Caki2 (cell line): ENCODE data around the gene KRT38. TPM values are rescaled to one million over a fixed set of nuclear protein-coding genes. Genes with fewer than 3 reads are reported as not detected.

Experiments
- DNase-seq: peaks from one replicate; pipeline ENCODE4 v3.0.0-alpha.2; 2015; ENCODE audit warnings: low read depth
- in situ Hi-C: cut with HindIII; loops from 2 replicates; pipeline ENCODE4 v1.10.0; 2016; ENCODE audit warnings: low sequenced_read_pairs, low pct_unique_long_range_greater_than_20kb, mixed read lengths
- total RNA-seq: library from RNA; depleted of rRNA; stranded (reverse); fragments of >200 nt; shearing (Covaris generic); gene quantifications from 2 replicates; pipeline ENCODE4 v1.2.3, GENCODE V29; 2014; ENCODE audit warnings: low replicate concordance; rRNA removed

KRT38 gene
- total RNA-seq = not detected in 2 replicates

DNA sequence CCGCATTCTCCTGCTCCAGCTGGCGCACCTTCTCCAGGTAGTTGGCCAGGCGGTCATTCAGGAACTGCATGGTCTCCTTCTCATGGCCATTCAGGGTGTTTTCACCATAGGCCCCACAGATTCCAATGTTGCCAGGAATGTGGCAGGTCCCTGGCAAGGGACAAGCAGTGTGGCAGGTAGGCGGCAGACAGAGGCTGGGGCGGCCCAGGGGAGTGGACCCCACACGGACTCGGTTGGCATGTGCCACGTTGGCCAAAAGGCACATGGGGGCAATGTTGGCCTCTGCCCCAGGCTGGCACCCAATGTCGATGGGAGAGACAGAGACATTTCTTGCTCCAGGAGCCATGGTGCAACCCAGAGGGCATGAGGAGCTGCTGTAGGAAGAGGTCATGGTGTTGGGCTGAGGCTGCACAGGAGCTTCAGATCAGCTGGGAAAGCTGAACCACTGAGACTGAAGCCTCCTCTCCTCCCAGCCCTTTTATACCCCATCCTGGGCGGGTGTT is at the start of gene KRT38:
Gene KRT38, minus strand, starts transcription at position 453 of the 503 bp plus-strand sequence. Its CDS starts 62 bp downstream, at position 391.
- in situ Hi-C loops = no loop called here
- no peak for DNase-seq

- in situ Hi-C loops = no loop called here
- no peak for DNase-seq
Observed at GRCh38 chr17:41489531-41489930, 48.7 kb upstream of the KRT38 start, which contains the start of gene KRT36. KRT36 (minus strand) TSS chr17:41489910; CDS start chr17:41489864, 46 bp downstream.

DNA sequence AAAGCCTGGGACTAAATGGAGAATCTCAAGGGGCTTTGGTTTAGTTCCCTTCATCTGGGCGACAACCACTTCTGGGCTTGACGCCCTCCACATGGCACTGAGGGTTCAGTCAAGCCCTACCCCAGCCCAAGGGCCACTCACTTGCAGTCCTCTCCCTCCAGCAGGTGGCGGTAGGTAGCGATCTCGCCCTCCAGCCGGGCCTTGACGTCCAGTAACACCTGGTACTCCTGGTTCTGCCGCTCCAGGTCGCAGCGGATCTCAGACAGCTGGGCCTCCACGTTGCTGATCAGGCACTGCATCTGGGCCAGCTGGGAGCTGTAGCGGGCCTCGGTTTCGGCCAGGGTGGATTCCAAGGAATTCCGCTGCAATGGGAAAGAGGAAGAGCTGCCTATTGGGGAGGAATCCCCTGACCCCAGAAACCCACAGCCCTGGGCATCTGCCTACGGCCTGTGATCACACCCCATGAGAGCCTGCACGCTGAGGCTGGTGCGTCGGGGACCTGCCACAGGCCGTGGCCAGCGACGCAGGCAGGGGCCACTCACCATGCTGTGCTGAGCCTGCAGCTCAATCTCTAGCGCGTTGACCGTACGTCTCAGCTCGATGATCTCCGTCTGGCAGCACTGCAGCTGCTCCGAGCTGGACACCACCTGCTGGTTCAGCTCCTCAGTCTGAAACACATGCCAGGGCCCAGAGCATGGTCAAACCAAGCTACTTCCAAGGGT is 46.2 kb upstream of the KRT38 start:
- in situ Hi-C loops = no loop called here
- DNase-seq = no peak

DNA sequence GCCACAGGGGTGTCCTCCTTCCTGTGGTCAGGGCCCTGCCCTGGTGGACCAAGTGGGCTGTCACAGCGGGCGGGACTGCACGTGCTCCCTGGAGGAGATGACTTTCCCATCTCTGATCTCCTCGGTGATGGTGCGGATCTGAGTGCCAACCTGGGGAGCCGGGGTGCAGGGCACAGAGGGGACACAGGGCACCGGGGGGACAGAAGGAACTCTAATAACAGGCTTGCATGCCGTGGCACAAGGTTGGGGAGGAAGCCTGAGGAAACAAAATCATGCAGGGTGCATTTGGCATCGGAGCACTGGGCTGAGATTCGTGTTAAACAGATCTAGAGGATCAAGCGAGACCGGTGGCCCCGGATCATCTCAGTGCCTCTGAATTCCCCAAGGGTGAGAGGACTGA is 45.5 kb upstream of the KRT38 start:
- DNase-seq = no peak
- in situ Hi-C loops = no loop called here

DNA sequence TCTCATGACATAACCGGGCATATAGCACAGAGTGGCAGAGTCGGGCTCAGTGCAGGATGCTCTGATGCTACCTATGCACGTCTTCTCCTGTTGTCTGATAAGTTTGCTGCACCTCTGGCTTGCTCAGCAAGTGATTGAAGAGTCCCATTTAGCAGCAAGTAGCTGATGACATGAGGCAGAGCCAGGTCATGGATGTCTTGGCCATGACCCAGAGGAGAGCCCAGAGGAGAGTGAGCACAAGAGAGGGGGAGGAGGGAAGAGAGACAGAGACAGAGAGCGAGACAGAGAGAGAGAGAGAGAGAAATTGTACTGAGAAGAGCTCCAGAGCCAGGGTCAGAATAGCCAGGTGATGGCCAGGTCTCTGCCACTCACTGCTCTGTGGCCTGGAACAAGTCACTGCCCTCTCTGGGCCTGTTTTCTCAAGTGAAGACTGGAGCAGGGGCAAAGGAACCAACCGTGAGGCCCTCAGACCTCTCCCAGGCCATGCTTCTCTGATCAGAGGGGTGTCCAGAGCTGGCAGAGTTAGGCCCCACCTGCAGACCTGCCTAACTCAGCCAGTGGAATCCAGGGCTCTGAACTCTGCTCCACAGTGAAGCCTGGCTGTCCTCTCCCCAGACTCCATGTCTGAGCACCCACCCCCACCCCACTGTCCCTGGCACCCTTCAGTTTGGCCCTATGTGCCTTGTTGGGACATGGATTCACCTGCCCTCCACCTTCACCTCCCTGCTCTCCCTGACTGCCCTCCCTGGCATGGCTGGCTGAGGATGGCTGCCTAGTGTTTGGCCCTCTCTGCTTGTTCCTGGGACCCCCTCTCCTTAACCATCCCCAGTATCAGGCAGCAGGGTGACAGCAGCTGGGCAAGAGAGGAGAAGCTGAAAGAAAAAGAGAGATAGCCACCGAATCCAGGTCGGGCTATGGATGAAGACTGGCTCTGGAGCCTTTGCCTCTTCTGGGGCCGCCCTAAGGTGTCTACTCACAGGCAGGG is 44.4 kb upstream of the KRT38 start:
- in situ Hi-C loops = no loop called here
- DNase-seq = no peak

DNA sequence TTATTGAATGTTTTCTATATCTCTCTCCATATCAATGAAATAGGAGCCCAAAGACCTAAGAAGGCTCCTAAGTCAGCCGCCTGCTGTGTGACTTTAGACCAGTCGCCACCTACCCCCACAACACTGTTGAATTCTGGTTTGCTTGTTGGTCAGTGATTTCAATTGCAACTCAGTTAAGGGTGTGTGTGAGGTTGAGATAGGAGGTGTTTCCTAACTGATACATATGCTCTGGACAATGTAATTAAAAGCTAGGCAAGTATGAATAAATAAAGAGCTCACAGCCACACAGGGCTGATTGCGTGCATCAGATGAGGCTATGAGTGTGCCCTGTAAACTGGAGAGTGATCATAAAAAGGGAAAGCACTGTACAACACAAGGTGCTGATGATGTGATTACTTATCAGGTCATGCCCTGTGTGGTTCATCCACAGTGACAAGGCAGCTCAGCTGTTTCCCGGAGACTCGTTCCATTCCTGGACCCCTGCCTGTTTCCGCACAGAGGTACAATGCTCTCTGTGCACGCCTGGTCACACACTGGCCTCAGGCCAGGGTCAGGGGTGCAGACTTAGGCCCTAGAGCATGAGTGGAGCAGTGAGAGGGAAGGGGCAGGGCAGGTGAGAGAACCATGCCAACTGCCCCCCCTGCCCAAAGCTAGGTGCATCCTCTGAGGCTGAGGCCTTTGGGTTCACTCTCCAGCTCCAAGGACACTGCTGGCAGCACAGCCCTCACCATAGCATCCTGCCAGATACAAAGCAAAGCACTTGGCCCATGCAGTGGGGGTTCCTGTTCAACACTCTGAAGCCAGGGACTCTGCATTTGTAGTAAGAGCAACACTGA is 43.4 kb upstream of the KRT38 start:
- in situ Hi-C loops = no loop called here

GRCh38 chr17:41483531-41483930 is 42.7 kb upstream of the KRT38 start:
- in situ Hi-C loops = no loop called here
- no peak for DNase-seq

More for the DNA sequence above, 43.4 kb upstream of the KRT38 start:
- no peak for DNase-seq

DNA sequence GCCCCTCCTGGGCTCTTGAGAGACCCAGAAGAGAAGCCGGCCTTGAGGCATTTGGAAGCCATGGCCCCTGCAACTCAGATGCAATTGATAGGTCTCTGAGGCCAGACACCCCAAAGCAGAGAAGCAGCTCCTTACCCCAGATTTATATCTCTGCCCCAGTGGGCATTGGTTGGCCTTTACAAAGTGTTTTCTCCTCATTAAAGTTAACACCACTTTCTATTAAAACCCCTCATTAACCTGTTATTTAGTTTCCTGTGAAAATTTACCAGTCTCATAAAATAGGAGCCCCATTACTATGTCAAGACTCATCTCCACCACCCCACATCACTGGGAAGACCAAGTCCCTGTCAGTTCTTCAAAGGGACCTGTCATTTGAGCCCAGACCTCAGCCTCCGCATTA is 40.3 kb upstream of the KRT38 start, which contains the start of gene KRT35:
Gene KRT35, minus strand, starts transcription at position 116 of the 400 bp plus-strand sequence. Its CDS starts 54 bp downstream, at position 62.
- in situ Hi-C loops = no loop called here

DNA sequence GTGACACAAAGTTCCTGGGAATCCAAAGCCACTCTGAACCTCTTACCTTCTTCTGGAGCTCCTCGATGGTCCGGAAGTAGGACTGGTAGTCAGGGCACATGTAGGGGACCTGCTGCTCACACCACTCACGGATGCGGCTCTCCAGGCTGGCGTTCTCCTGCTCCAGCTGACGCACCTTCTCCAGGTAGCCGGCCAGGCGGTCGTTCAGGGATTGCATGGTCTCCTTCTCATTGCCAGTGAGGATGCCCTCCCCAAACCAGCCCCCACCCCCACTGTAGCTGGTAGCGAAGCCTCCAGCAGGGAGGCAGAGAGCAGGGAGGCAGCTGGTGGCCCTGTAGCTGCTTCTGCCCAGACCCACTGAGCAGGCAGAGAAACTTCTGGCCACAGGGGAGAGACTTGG is 39.8 kb upstream of the KRT38 start:
- no peak for DNase-seq
- in situ Hi-C loops = no loop called here

More for the DNA sequence above, 40.3 kb upstream of the KRT38 start, which contains the start of gene KRT35:
- no peak for DNase-seq

DNA sequence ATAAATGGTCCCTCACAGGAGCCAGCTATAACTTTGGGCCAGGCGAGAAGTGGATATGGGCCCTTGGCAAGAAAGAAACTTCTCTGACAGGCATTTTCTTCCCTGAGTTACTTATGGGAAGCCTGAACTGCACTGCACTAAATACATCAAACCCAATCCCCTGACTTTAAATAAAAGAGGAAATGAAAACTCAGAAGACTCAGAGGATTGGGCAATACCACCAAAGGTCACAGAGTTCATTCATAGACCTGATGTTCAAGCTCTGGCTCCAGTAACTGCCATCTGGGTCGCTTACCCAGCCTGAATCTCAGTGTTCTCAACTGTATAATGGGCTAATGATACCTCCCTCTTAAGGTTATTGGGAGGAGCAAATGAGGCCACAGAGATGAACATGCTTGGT is 39.4 kb upstream of the KRT38 start:
- in situ Hi-C loops = no loop called here
- DNase-seq = no peak

GRCh38 chr17:41478237-41478636 is 37.5 kb upstream of the KRT38 start:
- in situ Hi-C loops = no loop called here
- no peak for DNase-seq

- in situ Hi-C loops = no loop called here
- DNase-seq = no peak
Observed at GRCh38 chr17:41476866-41477815, 36.4 kb upstream of the KRT38 start.

DNA sequence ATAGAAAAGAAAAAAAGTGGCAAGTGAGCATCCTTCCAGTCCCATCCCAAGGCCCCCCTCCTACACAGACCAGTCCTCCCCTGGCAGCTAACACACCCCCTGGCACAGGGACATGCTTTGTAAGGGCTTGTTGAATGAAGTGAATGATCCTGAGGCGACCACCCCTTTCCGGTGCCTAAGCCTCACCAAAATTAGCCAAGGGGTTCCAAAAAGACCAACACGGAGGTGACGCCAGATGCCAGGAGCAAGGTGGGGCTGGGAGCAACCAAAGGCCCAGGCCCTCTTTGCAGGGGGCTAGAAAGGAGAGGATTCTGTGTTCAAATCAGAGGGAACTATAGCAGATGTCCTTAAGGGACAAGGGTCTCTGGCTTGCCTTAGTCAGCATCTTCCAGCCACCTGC is 34.6 kb upstream of the KRT38 start:
- no peak for DNase-seq
- in situ Hi-C loops = no loop called here

GRCh38 chr17:41474863-41475262 is 34.1 kb upstream of the KRT38 start:
- no peak for DNase-seq
- in situ Hi-C loops = no loop called here

DNA sequence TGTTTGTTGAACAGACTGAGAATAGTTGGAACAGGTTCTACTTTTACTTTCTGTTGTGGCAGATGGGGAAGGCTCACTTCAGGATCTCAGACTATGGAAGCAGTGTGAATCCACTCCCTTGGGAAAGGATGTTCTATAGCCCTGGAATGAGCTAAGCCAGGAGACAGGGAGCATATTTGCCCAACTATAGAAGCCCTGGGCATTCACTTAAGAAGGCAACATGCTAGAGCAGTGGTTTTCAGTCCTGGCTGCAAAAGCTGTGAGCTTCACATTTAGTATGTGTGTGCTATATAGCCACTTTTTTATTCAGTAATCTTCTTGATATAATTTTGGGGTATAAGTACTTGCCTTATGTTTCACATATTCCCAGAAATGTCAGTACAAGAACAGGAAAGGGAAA is 27.6 kb upstream of the KRT38 start:
- in situ Hi-C loops = no loop called here
- no peak for DNase-seq

DNA sequence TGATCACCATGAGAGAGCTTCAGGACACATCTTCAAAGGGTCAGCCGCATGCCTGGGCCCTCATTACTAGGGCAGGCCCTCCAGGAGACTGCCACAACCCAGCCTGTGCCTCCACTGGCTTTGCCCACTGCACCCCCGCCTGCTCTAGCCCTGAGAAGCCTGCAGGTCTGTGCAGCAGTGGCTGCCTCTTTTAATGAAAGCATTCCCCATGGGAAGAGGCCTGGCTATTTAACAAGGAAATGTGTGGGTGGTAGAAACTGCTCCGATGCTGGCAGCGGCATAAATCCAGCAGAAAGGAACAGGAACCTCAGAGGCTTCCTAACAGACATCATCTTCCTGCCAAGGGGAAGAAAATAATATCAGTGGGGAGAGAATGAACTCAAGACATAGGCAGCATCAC is 26.8 kb upstream of the KRT38 start:
- in situ Hi-C loops = no loop called here
- DNase-seq = no peak

- in situ Hi-C loops = no loop called here
- DNase-seq = no peak
Observed at GRCh38 chr17:41466988-41467387, 26.2 kb upstream of the KRT38 start, which contains the start of gene KRT32. KRT32 (minus strand) TSS chr17:41467386; CDS start chr17:41467325, 61 bp downstream.
